Measurements from ENCODE around the gene SERPINE1. TPM values are rescaled to one million over a fixed set of nuclear protein-coding genes. Genes with fewer than 3 reads are reported as not detected.

The SERPINE1 gene
- total and polyA plus RNA-seq, 2 donors (not counting 1 experiment from before 2014, with no cell fraction given): 167 to 1,153 TPM

DNA sequence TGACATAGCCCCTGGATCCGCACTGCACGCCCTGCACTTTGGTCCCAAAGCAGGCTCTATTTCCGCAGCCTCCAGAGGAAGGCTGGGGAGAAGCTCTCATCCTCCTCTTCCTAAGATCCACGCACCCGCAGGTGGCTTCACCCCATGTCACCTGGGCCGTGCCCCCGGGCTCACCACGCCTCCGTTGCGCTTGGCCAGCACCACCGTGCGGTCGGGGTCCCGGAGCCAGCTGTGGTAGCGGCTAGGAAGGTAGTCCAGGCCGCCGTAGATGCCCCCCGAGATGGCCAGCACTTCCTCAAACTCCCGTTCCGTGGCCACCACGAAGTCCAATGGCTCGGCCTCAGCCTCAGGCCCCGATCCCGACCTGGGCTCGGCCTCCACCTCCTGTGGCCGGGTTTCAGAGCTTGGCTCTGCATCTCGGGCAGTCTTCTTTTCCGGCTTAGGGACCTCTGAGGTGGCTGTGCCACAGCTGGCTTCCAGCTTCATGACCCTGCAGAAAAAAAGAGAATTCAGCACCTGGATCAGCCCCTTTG, 47.5 kb downstream of the SERPINE1 start:
- no peak for DNase-seq (ENCODE audit: low read depth in 2 of 2)

DNA sequence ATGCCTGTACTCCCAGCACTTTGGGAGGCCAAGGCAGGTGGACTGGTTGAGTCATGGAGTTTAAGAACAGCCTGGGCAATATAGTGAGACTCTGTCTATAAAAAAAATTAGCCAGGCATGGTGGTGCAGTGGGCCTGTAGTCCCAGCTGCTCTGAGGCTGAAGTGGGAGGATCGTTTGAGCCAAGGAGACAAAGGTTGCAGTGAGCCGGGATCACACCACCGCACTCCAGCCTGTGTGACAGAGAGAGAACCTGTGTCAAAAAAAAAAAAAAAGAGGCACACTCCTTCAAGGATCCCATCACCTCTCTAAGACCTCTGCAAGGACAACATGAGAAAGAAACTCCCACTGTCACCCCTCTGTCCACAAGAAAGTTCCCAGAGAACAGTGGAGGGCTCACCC, 48.8 kb downstream of the SERPINE1 start:
- H3K27ac ChIP-seq (ENCODE audit: insufficient read depth, low read length): no peak overlapping the region
- no peaks in the 10 kb centered on the region for H3K36me3 ChIP-seq (ENCODE audit: control insufficient read depth, insufficient read depth, low read length)
- no peak overlapping the region for H3K4me2 ChIP-seq (ENCODE audit: extremely low read depth, insufficient read depth, low read length)
- H2AFZ ChIP-seq (ENCODE audit: low read length): no peak overlapping the region
- H3K4me3 ChIP-seq (replicated peaks in 1 of 4; ENCODE audit: control extremely low read depth in 1 of 4, insufficient read depth in 1 of 4, low read depth in 3 of 4, low read length in 4 of 4): no peak overlapping the region
- no peaks in the 10 kb centered on the region for H4K20me1 ChIP-seq (ENCODE audit: control insufficient read depth, extremely low read depth, insufficient read depth, low read length)
- no peak overlapping the region for H3K9ac ChIP-seq (ENCODE audit: insufficient read depth, low read length)
- DNase-seq (ENCODE audit: low read depth in 2 of 2): no peak
- peaks cover 7% of the 10 kb centered on the region for H3K4me1 ChIP-seq (ENCODE audit: control insufficient read depth, extremely low read depth, insufficient read depth, low read length)
- TF ChIP-seq EZH2 (IDR thresholded peaks at IDR 0.05; ENCODE audit: low read length, missing control alignments): no peak
- TF ChIP-seq, protein P1, sequence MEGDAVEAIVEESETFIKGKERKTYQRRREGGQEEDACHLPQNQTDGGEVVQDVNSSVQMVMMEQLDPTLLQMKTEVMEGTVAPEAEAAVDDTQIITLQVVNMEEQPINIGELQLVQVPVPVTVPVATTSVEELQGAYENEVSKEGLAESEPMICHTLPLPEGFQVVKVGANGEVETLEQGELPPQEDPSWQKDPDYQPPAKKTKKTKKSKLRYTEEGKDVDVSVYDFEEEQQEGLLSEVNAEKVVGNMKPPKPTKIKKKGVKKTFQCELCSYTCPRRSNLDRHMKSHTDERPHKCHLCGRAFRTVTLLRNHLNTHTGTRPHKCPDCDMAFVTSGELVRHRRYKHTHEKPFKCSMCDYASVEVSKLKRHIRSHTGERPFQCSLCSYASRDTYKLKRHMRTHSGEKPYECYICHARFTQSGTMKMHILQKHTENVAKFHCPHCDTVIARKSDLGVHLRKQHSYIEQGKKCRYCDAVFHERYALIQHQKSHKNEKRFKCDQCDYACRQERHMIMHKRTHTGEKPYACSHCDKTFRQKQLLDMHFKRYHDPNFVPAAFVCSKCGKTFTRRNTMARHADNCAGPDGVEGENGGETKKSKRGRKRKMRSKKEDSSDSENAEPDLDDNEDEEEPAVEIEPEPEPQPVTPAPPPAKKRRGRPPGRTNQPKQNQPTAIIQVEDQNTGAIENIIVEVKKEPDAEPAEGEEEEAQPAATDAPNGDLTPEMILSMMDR (conservative IDR thresholded peaks at IDR 0.05 in 1 of 2, IDR thresholded peaks at IDR 0.05 in 1 of 2; ENCODE audit: low read depth in 1 of 2, low read length in 2 of 2): no peak
- no peaks in the 10 kb centered on the region for H3K79me2 ChIP-seq (ENCODE audit: control insufficient read depth, insufficient read depth, low read length)
- H3K27me3 ChIP-seq (ENCODE audit: control insufficient read depth, insufficient read depth, low read length): peaks cover 78% of the 10 kb centered on the region
- no peaks in the 10 kb centered on the region for H3K9me3 ChIP-seq (ENCODE audit: control insufficient read depth, insufficient read depth, low read depth, low read length)

More for the DNA sequence above, 47.5 kb downstream of the SERPINE1 start:
- H3K27ac ChIP-seq (ENCODE audit: insufficient read depth, low read length): no peak overlapping the region
- TF ChIP-seq, protein P1 (conservative IDR thresholded peaks at IDR 0.05 in 1 of 2, IDR thresholded peaks at IDR 0.05 in 1 of 2; ENCODE audit: low read depth in 1 of 2, low read length in 2 of 2): no peak
- peak; percentile 46 for TF ChIP-seq EZH2 (IDR thresholded peaks at IDR 0.05; ENCODE audit: low read length, missing control alignments)
- H3K79me2 ChIP-seq (ENCODE audit: control insufficient read depth, insufficient read depth, low read length): no peaks in the 10 kb centered on the region
- H2AFZ ChIP-seq (ENCODE audit: low read length): no peak overlapping the region
- peaks cover 74% of the 10 kb centered on the region for H3K27me3 ChIP-seq (ENCODE audit: control insufficient read depth, insufficient read depth, low read length)
- no peaks in the 10 kb centered on the region for H3K9me3 ChIP-seq (ENCODE audit: control insufficient read depth, insufficient read depth, low read depth, low read length)
- H3K4me2 ChIP-seq (ENCODE audit: extremely low read depth, insufficient read depth, low read length): no peak overlapping the region
- no peaks in the 10 kb centered on the region for H3K36me3 ChIP-seq (ENCODE audit: control insufficient read depth, insufficient read depth, low read length)
- H4K20me1 ChIP-seq (ENCODE audit: control insufficient read depth, extremely low read depth, insufficient read depth, low read length): no peaks in the 10 kb centered on the region
- H3K9ac ChIP-seq (ENCODE audit: insufficient read depth, low read length): no peak overlapping the region
- no peak overlapping the region for H3K4me3 ChIP-seq (replicated peaks in 1 of 4; ENCODE audit: control extremely low read depth in 1 of 4, insufficient read depth in 1 of 4, low read depth in 3 of 4, low read length in 4 of 4)
- H3K4me1 ChIP-seq (ENCODE audit: control insufficient read depth, extremely low read depth, insufficient read depth, low read length): peaks cover 11% of the 10 kb centered on the region

DNA sequence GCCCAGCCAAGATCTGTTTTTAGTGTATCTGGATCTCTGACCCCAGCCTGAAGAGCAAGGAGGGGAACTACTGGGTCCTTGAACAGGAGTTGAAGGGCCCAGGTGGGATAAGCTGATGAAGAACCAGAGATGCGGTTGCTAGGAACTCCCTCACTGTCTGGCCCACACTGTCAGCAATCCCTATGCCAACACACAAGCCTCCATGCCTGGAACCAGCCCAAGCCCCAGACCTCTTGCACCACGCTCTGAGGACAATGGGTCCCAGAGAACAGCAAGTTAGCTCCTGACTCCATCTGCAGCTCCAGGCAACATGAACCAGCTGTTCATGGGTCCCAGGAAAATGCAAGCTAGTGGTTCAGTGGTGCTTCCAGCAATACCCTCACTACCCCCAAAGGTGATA, 50.7 kb downstream of the SERPINE1 start:
- Histone ChIP-seq H3K27me3 (ENCODE audit: control insufficient read depth, insufficient read depth, low read length) (peaks cover 65% of the 10 kb centered on the region), H3K27ac (ENCODE audit: insufficient read depth, low read length) (no peak overlapping the region), H3K4me3 (replicated peaks in 1 of 4; ENCODE audit: control extremely low read depth in 1 of 4, insufficient read depth in 1 of 4, low read depth in 3 of 4, low read length in 4 of 4) (no peak overlapping the region), H4K20me1 (ENCODE audit: control insufficient read depth, extremely low read depth, insufficient read depth, low read length) (no peaks in the 10 kb centered on the region), H3K4me2 (ENCODE audit: extremely low read depth, insufficient read depth, low read length) (no peak overlapping the region), H3K9me3 (ENCODE audit: control insufficient read depth, insufficient read depth, low read depth, low read length) (no peaks in the 10 kb centered on the region), H2AFZ (ENCODE audit: low read length) (no peak overlapping the region), H3K36me3 (ENCODE audit: control insufficient read depth, insufficient read depth, low read length) (no peaks in the 10 kb centered on the region), H3K9ac (ENCODE audit: insufficient read depth, low read length) (no peak overlapping the region), H3K4me1 (ENCODE audit: control insufficient read depth, extremely low read depth, insufficient read depth, low read length) (peaks cover 7% of the 10 kb centered on the region), H3K79me2 (ENCODE audit: control insufficient read depth, insufficient read depth, low read length) (no peaks in the 10 kb centered on the region)
- DNase-seq (ENCODE audit: low read depth in 2 of 2): peak in 1 of 2 donors; percentile 33
- TF ChIP-seq EZH2 (IDR thresholded peaks at IDR 0.05; ENCODE audit: low read length, missing control alignments): no peak
- TF ChIP-seq, protein P1 (conservative IDR thresholded peaks at IDR 0.05 in 1 of 2, IDR thresholded peaks at IDR 0.05 in 1 of 2; ENCODE audit: low read depth in 1 of 2, low read length in 2 of 2): no peak
